NCI-H1694 treated with DMSO at 0.1 percent for 48 hours (cell line): ENCODE measurements around the gene HOXD8.

Source experiments
- DNase-seq: peaks from one replicate; lab custom pipeline; 2025; lab: John Stamatoyannopoulos, UW

Gene HOXD8

DNA sequence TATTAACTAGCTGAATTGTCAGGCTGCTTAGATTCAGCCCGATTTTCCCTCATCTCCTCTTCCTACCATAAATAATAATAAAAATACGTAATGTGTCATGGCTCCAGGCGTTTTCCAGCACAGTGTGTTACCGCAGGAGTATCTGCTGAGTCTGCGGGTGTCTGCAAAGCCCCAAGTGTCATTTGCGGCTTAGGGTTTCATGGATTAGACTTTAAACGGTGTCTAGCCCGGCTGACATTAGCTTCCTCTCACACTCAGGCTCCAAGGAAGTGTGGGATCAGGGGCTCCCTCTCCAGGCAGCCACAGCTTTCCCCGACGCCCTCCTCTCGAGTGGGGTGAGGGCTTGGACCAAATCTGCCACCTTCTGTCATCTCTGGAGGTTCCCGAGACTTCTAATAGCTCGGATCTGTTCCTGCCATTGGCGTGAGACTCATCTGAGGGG lies 44.9 kb downstream of the HOXD8 start:
- DNase-seq = no peak

DNA sequence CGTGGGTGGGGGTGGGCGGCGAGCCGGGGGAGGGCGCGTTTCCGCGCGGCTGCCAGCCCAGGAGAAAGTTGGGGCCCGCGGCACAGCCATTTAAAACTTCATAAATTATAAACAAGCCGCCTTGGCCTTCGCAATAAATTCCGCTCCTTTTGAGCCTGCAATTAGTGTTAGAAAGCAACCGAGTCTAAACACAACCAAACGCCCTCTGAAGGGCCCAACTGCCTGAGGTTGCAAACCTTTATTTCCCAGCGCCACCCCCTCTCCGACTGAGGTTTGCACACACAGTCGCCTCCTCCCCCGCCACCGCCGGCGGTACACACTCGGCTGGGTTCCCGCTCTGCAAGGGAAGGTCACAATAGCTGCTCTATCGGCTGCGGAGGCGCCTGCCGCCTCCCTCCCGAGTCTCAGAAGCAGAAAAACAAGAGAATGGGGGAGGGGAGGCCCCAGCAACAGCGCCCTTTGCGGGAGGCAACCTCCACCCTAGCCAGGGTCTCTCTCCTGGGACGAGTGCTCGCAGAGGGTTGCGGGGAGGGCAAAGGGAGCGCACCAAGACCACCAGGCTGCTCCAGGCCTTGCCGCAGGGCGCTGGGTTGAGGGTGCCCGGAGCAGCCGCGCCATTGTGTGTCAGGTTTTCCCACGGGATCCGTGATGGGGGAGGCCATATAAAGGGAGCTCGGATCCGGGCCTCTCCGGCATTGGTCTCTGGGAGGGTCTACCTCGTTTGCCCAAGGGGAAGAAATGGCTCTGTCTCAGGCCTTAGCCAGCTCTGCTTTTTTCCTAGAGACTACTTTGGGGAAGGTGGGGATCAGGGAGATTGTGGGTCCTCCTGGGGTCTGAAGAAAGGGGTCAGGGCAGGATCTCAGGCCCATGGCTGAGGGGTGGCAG lies 45.6 kb downstream of the HOXD8 start:
- no peak for DNase-seq

GRCh38 chr2:176175709-176176607 lies 46.5 kb downstream of the HOXD8 start:
- DNase-seq = no peak

GRCh38 chr2:176177580-176178037 lies 48.1 kb downstream of the HOXD8 start:
- no peak for DNase-seq

- DNase-seq = no peak
Measured at GRCh38 chr2:176178038-176178756, 48.7 kb downstream of the HOXD8 start.

- DNase-seq = no peak
Measured at GRCh38 chr2:176178757-176179295, 49.3 kb downstream of the HOXD8 start.

DNA sequence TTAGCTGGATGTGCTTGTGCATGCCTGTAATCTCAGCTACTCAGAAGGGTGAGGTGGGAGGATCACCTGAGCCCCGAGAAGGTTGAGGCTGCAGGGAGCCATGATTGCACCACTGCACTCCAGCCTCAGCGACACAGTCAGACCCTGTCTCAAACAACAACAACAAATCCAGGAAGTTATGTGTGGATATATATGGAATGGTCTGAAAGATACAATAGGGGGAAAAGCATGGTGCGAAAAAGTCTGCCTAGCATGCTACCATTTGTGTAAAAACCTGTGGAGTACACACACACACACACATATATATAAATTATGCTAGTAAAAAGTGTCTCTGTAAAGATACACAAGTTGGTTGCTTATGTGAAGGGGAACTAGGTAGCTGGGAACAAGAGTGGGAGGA lies 52.0 kb downstream of the HOXD8 start:
- DNase-seq = no peak
